SK-N-SH (cell line): Measurements from ENCODE around the gene DEXI. TPM values are rescaled to one million over a fixed set of nuclear protein-coding genes. Genes with fewer than 3 reads are reported as not detected.

Experiments used
- CTCF ChIA-PET: fragments of 300-600, 350-600 bp; formaldehyde crosslinking; extraction: SDS; loops from one replicate; lab custom pipeline; 2021; lab: Yijun Ruan, JAX
- POLR2A ChIA-PET: fragments of 350-600 bp; sonication (Branson Sonifier 250); formaldehyde crosslinking; extraction: SDS; loops from one replicate; lab custom pipeline; 2020; ENCODE audit warnings: antibody characterized with exemption, inconsistent platforms; lab: Yijun Ruan, JAX
- DNase-seq: peaks from one replicate; pipeline ENCODE4 v3.0.0; 2012
- H2AFZ ChIP-seq: fragments of 200-600 bp; sonication (generic); 2 replicates; pipeline ENCODE4 v1.8.1; 2016; ENCODE audit warnings: antibody characterized with exemption, mild to moderate bottlenecking, low read depth
- H3F3A ChIP-seq: fragments of 200-600 bp; sonication (generic); replicated peaks from 2 replicates; pipeline ENCODE3; 2016; ENCODE audit warnings: antibody characterized with exemption, mild to moderate bottlenecking; ENCODE audit not compliant: insufficient read depth
- H3K27ac ChIP-seq, 2 experiments: fragments of 200-500 bp in 1 of 2; fragments of 200-600 bp in 1 of 2; sonication (Bioruptor generic) in 1 of 2; sonication (generic), shearing (Covaris generic) in 1 of 2; 2 replicates each; pipeline versions ENCODE4 v1.5.1 to v1.6.1; 2014 to 2016; ENCODE audit warnings: low read depth in 2 of 2, inconsistent platforms in 1 of 2, low read length in 1 of 2, mild to moderate bottlenecking in 1 of 2, mixed read lengths in 1 of 2
- H3K27me3 ChIP-seq: fragments of 200-600 bp; sonication (generic), shearing (Covaris generic); 2 replicates; pipeline ENCODE4 v1.6.1; 2016; ENCODE audit warnings: mixed run types; ENCODE audit not compliant: insufficient read depth
- H3K36me3 ChIP-seq, 2 experiments: fragments of 200-500 bp in 1 of 2; fragments of 200-600 bp in 1 of 2; sonication (Bioruptor generic) in 1 of 2; sonication (generic) in 1 of 2; replicated peaks in 1 of 2; 2 replicates each; pipeline versions ENCODE3 to v1.5.1; 2014 to 2016; ENCODE audit warnings: low read length in 1 of 2, mild to moderate bottlenecking in 1 of 2; ENCODE audit not compliant: insufficient read depth in 2 of 2, control insufficient read depth in 1 of 2
- H3K4me1 ChIP-seq, 2 experiments: fragments of 200-500 bp in 1 of 2; fragments of 200-600 bp in 1 of 2; sonication (Bioruptor generic) in 1 of 2; sonication (generic), shearing (Covaris generic) in 1 of 2; 2 replicates each; pipeline versions ENCODE4 v1.5.1 to v1.6.1; 2014 to 2016; ENCODE audit warnings: low read depth in 1 of 2, low read length in 1 of 2, mixed run types in 1 of 2; ENCODE audit not compliant: insufficient read depth in 2 of 2, control insufficient read depth in 1 of 2
- H3K4me2 ChIP-seq: fragments of 200-600 bp; sonication (generic), shearing (Covaris generic); 2 replicates; pipeline ENCODE4 v1.6.1; 2017; ENCODE audit warnings: mixed run types
- H3K4me3 ChIP-seq, 2 experiments: fragments of 200-500 bp in 1 of 2; fragments of 200-600 bp in 1 of 2; sonication (Bioruptor generic) in 1 of 2; sonication (generic), shearing (Covaris generic) in 1 of 2; 2 replicates each; pipeline versions ENCODE4 v1.5.1 to v1.8.1; 2014 to 2016; ENCODE audit warnings: low read depth in 2 of 2, inconsistent platforms in 1 of 2, low read length in 1 of 2, mild to moderate bottlenecking in 1 of 2, mixed read lengths in 1 of 2, moderate library complexity in 1 of 2
- H3K79me2 ChIP-seq: fragments of 200-600 bp; sonication (generic); 2 replicates; pipeline ENCODE4 v1.8.1; 2017; ENCODE audit warnings: mild to moderate bottlenecking; ENCODE audit not compliant: insufficient read depth
- H3K9ac ChIP-seq: fragments of 200-600 bp; sonication (generic); 2 replicates; pipeline ENCODE4 v1.6.1; 2017; ENCODE audit warnings: mixed run types
- H3K9me2 ChIP-seq: fragments of 200-600 bp; sonication (generic); 2 replicates; pipeline ENCODE4 v1.6.1; 2017; ENCODE audit warnings: mixed run types
- H3K9me3 ChIP-seq: fragments of 200-600 bp; sonication (generic); 2 replicates; pipeline ENCODE4 v1.6.1; 2017; ENCODE audit warnings: mixed run types, mild to moderate bottlenecking, moderate library complexity
- H4K20me1 ChIP-seq: fragments of 200-600 bp; sonication (generic); 2 replicates; pipeline ENCODE4 v1.6.1; 2017; ENCODE audit warnings: mild to moderate bottlenecking, mixed run types; ENCODE audit not compliant: insufficient read depth
- CTCF ChIP-seq: fragments of 200-600 bp; sonication (generic); IDR thresholded peaks from 2 replicates; pipeline ENCODE4 v1.6.1; 2017; ENCODE audit warnings: antibody characterized with exemption, mild to moderate bottlenecking, moderate library complexity
- FOXJ3 ChIP-seq: sonication (generic); formaldehyde crosslinking; IDR thresholded peaks from 2 replicates; pipeline ENCODE4 v1.5.1; 2020; ENCODE audit warnings: mild to moderate bottlenecking, missing genetic modification reagents
- FOXM1 ChIP-seq: IDR thresholded peaks from 2 replicates; pipeline ENCODE4 v1.4.0; 2012; ENCODE audit warnings: low read depth, mild to moderate bottlenecking
- IRF3 ChIP-seq: fragments of 150-350 bp; IDR thresholded peaks from 2 replicates; pipeline ENCODE4 v1.6.1; 2016; ENCODE audit warnings: mild to moderate bottlenecking, low read depth, low read length
- MXI1 ChIP-seq: IDR thresholded peaks from 2 replicates; pipeline ENCODE4 v1.6.1; 2012; ENCODE audit warnings: mild to moderate bottlenecking, low read depth, low read length, improper control_type of control experiment
- NRF1 ChIP-seq: IDR thresholded peaks from 2 replicates; pipeline ENCODE4 v1.6.1; 2012; ENCODE audit warnings: low read depth, mild to moderate bottlenecking, low read length
- PBX3 ChIP-seq: IDR thresholded peaks from 2 replicates; pipeline ENCODE4; 2012
- RCOR1 ChIP-seq: fragments of 150-350 bp; IDR thresholded peaks from 2 replicates; pipeline ENCODE4 v1.6.1; 2017; ENCODE audit warnings: antibody characterized with exemption, low read length
- REST ChIP-seq: IDR thresholded peaks from 2 replicates; pipeline ENCODE4 v1.6.1; 2012; ENCODE audit warnings: mild to moderate bottlenecking, low read depth, low read length, moderate library complexity
- RFX5 ChIP-seq: IDR thresholded peaks from 2 replicates; pipeline ENCODE4 v1.6.1; 2012; ENCODE audit warnings: mild to moderate bottlenecking, improper control_type of control experiment, low read length
- SIN3A ChIP-seq: IDR thresholded peaks from 2 replicates; pipeline ENCODE4 v1.6.1; 2012; ENCODE audit warnings: low read depth, mild to moderate bottlenecking, low read length, moderate library complexity, borderline replicate concordance
- TAF1 ChIP-seq: IDR thresholded peaks from 2 replicates; pipeline ENCODE4 v1.6.1; 2012; ENCODE audit warnings: low read depth, mild to moderate bottlenecking, low read length, moderate library complexity, borderline replicate concordance
- TEAD4 ChIP-seq: IDR thresholded peaks from 2 replicates; pipeline ENCODE4 v1.4.0; 2012; ENCODE audit warnings: mild to moderate bottlenecking, borderline replicate concordance; ENCODE audit not compliant: insufficient read depth
- USF1 ChIP-seq: IDR thresholded peaks from 2 replicates; pipeline ENCODE4 v1.4.0; 2012; ENCODE audit warnings: low read depth, borderline replicate concordance
- USF2 ChIP-seq: fragments of 150-350 bp; IDR thresholded peaks from 2 replicates; pipeline ENCODE4 v1.6.1; 2017; ENCODE audit warnings: antibody characterized with exemption, low read length, low read depth, borderline replicate concordance
- YY1 ChIP-seq: IDR thresholded peaks from 2 replicates; pipeline ENCODE4 v1.4.0; 2012; ENCODE audit warnings: low read depth, mild to moderate bottlenecking
- WGBS: methylation state at CpG from one replicate; pipeline ENCODE4 v1.1.6; 2017; ENCODE audit warnings: low lambda C conversion rate; 5-methylcytosine and 5-hydroxymethylcytosine counted together
- polyA plus RNA-seq, 3 experiments: library from polyadenylated mRNA; depleted of rRNA; stranded (reverse); fragments of >200 nt; gene quantifications; 2 replicates each; pipeline ENCODE4 v1.2.3, GENCODE V29; 2012

Gene DEXI
- polyA plus RNA-seq, 1 of the 3 experiments (the other 2 are of a cell fraction) = 55.5 TPM

GRCh38 chr16:10947211-10947787 lies 5.0 kb upstream of the DEXI start:
- Histone ChIP-seq H3K27me3 (no peaks in the 10 kb centered on the region), H3K27ac (no peak overlapping the region), H3K9me2 (no peaks in the 10 kb centered on the region), H3K9me3 (no peaks in the 10 kb centered on the region), H3K9ac (no peak overlapping the region), H3K4me1 (peaks cover 14 to 52% of the 10 kb centered on the region in 2 experiments; a peak in 3 of 4 replicates), H2AFZ (no peak overlapping the region), H4K20me1 (peaks cover 13% of the 10 kb centered on the region), H3K4me3 (no peak overlapping the region), H3F3A (peaks cover 3% of the 10 kb centered on the region), H3K79me2 (peaks cover 60% of the 10 kb centered on the region), H3K36me3 (no peaks in the 10 kb centered on the region), H3K4me2 (no peak overlapping the region)
- CTCF ChIA-PET = interaction anchor here (1.1 to 12.0 kb wide), 4 partner anchors 9 to 29 kb away, joined by 3 to 199 read pairs (median 4); no protein-coding TSS in a partner anchor
- POLR2A ChIA-PET = no interaction called here
- no peak for DNase-seq
- TF ChIP-seq TEAD4 = no peak
- TF ChIP-seq MXI1 = no peak
- no peak for TF ChIP-seq FOXM1
- no peak for TF ChIP-seq REST
- no peak for TF ChIP-seq YY1
- TF ChIP-seq NRF1 = no peak
- TF ChIP-seq USF2 = no peak
- TF ChIP-seq SIN3A = no peak
- no peak for TF ChIP-seq CTCF
- WGBS = 96% methylated on average over 8 of the region's 10 CpGs

GRCh38 chr16:10946308-10946707 lies 4.0 kb upstream of the DEXI start:
- peaks cover 57% of the 10 kb centered on the region for H3K79me2 ChIP-seq
- 66% methylated on average over 5 of the region's 5 CpGs for WGBS
- TF ChIP-seq SIN3A (no peak), NRF1 (no peak), FOXM1 (no peak), TEAD4 (no peak), IRF3 (no peak), USF1 (no peak), PBX3 (no peak), RCOR1 (no peak), FOXJ3 (no peak), TAF1 (no peak), RFX5 (no peak)

More at GRCh38 chr16:10946308-10946707, 4.0 kb upstream of the DEXI start:
- peak overlapping the region; percentile 15; the same call in 1 of the 2 replicates for H3K9ac ChIP-seq
- H3K27ac ChIP-seq = no peak overlapping the region
- H3K36me3 ChIP-seq = no peaks in the 10 kb centered on the region
- peaks cover 11 to 50% of the 10 kb centered on the region in 2 experiments; a peak in 3 of 4 replicates for H3K4me1 ChIP-seq
- H3F3A ChIP-seq = peaks cover 3% of the 10 kb centered on the region
- H3K4me2 ChIP-seq = peak overlapping the region; percentile 95
- no peaks in the 10 kb centered on the region for H3K27me3 ChIP-seq
- no peaks in the 10 kb centered on the region for H3K9me3 ChIP-seq
- DNase-seq = no peak
- peaks cover 13% of the 10 kb centered on the region for H4K20me1 ChIP-seq
- no peaks in the 10 kb centered on the region for H3K9me2 ChIP-seq
- H3K4me3 ChIP-seq = no peak overlapping the region
- POLR2A ChIA-PET = interaction anchor here (1.4 kb wide), 1 partner anchor 310 kb away, joined by 4 read pairs; the partner anchor contains the start of gene SOCS1
- no peak overlapping the region for H2AFZ ChIP-seq
- CTCF ChIA-PET = interaction anchor here (1.1 to 12.0 kb wide), 3 partner anchors 10 to 28 kb away, joined by 3 to 199 read pairs (median 4); no protein-coding TSS in a partner anchor
